CD14-positive monocyte (primary cell): Measurements from ENCODE around the gene TPM1. TPM values are rescaled to one million over a fixed set of nuclear protein-coding genes. Genes with fewer than 3 reads are reported as not detected.

Source experiments
- DNase-seq, 3 donors: peaks; one replicate each; pipeline ENCODE4 v3.0.0-alpha.2; 2011 to 2022
- H2AFZ ChIP-seq: 2 replicates; pipeline ENCODE4 v1.6.0; 2012; ENCODE audit warnings: mild to moderate bottlenecking, low read depth, low read length, inconsistent platforms; ENCODE audit not compliant: insufficient read depth, poor library complexity, severe bottlenecking
- H3K27ac ChIP-seq, 2 donors: 1 replicate in 1 of 2; 2 replicates in 1 of 2; pipeline ENCODE4 v1.5.1; 2012 to 2013; ENCODE audit warnings: low read length in 2 of 2, control low read depth in 1 of 2, inconsistent platforms in 1 of 2, low read depth in 1 of 2, mild to moderate bottlenecking in 1 of 2
- H3K27me3 ChIP-seq, 2 donors: one replicate each; pipeline versions ENCODE4 v1.6.0 to v1.6.1; 2011 to 2013; ENCODE audit warnings: low read length in 2 of 2; ENCODE audit not compliant: control insufficient read depth in 2 of 2, insufficient read depth in 2 of 2
- H3K36me3 ChIP-seq, 2 donors: replicated peaks in 1 of 2; 1 replicate in 1 of 2; 2 replicates in 1 of 2; pipeline versions ENCODE4 v1.5.1 to v1.6.1; 2012 to 2013; ENCODE audit warnings: low read length in 2 of 2, control low read depth in 1 of 2, inconsistent platforms in 1 of 2, mild to moderate bottlenecking in 1 of 2; ENCODE audit not compliant: insufficient read depth in 2 of 2, control insufficient read depth in 1 of 2
- H3K4me1 ChIP-seq, 2 donors: 1 replicate in 1 of 2; 2 replicates in 1 of 2; pipeline versions ENCODE4 v1.5.1 to v1.6.1; 2012 to 2013; ENCODE audit warnings: low read length in 2 of 2, control low read depth in 1 of 2, inconsistent platforms in 1 of 2, mild to moderate bottlenecking in 1 of 2, moderate library complexity in 1 of 2; ENCODE audit not compliant: insufficient read depth in 2 of 2, control insufficient read depth in 1 of 2
- H3K4me2 ChIP-seq: replicated peaks from 2 replicates; pipeline ENCODE3; 2012; ENCODE audit warnings: low read length, moderate library complexity, mild to moderate bottlenecking; ENCODE audit not compliant: poor library complexity, severe bottlenecking; ENCODE audit errors: extremely low read depth
- H3K4me3 ChIP-seq, 3 experiments: fragments of 200-600 bp in 1 of 3; sonication (generic) in 1 of 3; replicated peaks in 1 of 3; 1 replicate in 2 of 3; 2 replicates in 1 of 3; pipeline ENCODE4 v1.5.1; 2011 to 2013; ENCODE audit warnings: low read length in 3 of 3, mild to moderate bottlenecking in 3 of 3, control low read depth in 2 of 3, low read depth in 2 of 3, inconsistent platforms in 1 of 3, moderate library complexity in 1 of 3
- H3K79me2 ChIP-seq: 2 replicates; pipeline ENCODE4 v1.6.0; 2012; ENCODE audit warnings: mild to moderate bottlenecking, control low read depth, inconsistent platforms, low read length, moderate library complexity; ENCODE audit not compliant: insufficient read depth
- H3K9ac ChIP-seq: 2 replicates; pipeline ENCODE4 v1.6.0; 2017; ENCODE audit warnings: low read length, mild to moderate bottlenecking; ENCODE audit not compliant: insufficient read depth, poor library complexity, severe bottlenecking
- H3K9me3 ChIP-seq, 2 donors: replicated peaks in 1 of 2; 1 replicate in 1 of 2; 2 replicates in 1 of 2; pipeline versions ENCODE4 v1.5.1 to v1.6.1; 2012 to 2013; ENCODE audit warnings: low read length in 2 of 2, control low read depth in 1 of 2; ENCODE audit not compliant: control insufficient read depth in 1 of 2, insufficient read depth in 1 of 2
- H4K20me1 ChIP-seq: 2 replicates; pipeline ENCODE4 v1.6.0; 2012; ENCODE audit warnings: mild to moderate bottlenecking, low read length, control low read depth, moderate library complexity; ENCODE audit not compliant: insufficient read depth
- H3K27ac Mint-ChIP-seq, 7 donors: one replicate each; pipeline ENCODE4 v1.8.0; 2020; ENCODE audit warnings: mild to moderate bottlenecking in 7 of 7, mixed read lengths in 7 of 7, moderate library complexity in 6 of 7, inconsistent platforms in 2 of 7
- H3K27me3 Mint-ChIP-seq, 3 donors: one replicate each; pipeline ENCODE4 v1.8.0; 2021 to 2022; ENCODE audit warnings: low read depth in 3 of 3, mild to moderate bottlenecking in 3 of 3, mixed read lengths in 3 of 3, moderate library complexity in 3 of 3, inconsistent platforms in 1 of 3
- H3K36me3 Mint-ChIP-seq, 2 donors: one replicate each; pipeline ENCODE4 v1.8.0; 2020; ENCODE audit warnings: mixed read lengths in 2 of 2, inconsistent platforms in 1 of 2, mild to moderate bottlenecking in 1 of 2
- H3K4me1 Mint-ChIP-seq: one replicate; pipeline ENCODE4 v1.8.0; 2020; ENCODE audit warnings: mild to moderate bottlenecking, mixed read lengths
- H3K4me3 Mint-ChIP-seq, 2 donors: one replicate each; pipeline ENCODE4 v1.8.0; 2020; ENCODE audit warnings: mild to moderate bottlenecking in 2 of 2, mixed read lengths in 2 of 2, moderate library complexity in 1 of 2
- H3K9me3 Mint-ChIP-seq, 7 donors: one replicate each; pipeline ENCODE4 v1.8.0; 2020 to 2022; ENCODE audit warnings: mixed read lengths in 7 of 7, mild to moderate bottlenecking in 6 of 7, moderate library complexity in 6 of 7, inconsistent platforms in 2 of 7
- WGBS: methylation state at CpG from one replicate; pipeline ENCODE4 v1.1.5; 2013; ENCODE audit warnings: missing lambda C conversion rate; ENCODE audit not compliant: insufficient coverage; 5-methylcytosine and 5-hydroxymethylcytosine counted together
- intact Hi-C, 2 donors: fragments of 100-400 bp; cut with micrococcal nuclease; formaldehyde crosslinking; loops; one replicate each; pipeline versions ENCODE4 v1.15.0 to v1.15.1; 2023
- polyA plus RNA-seq, 3 donors: library from polyadenylated mRNA; depleted of rRNA in 1 of 3; unstranded in 2 of 3; stranded (reverse) in 1 of 3; fragments of 300-500 nt in 2 of 3; fragments of >200 nt in 1 of 3; fragmentation: Illumina TruSeq in 2 of 3; gene quantifications; 1 replicate in 2 of 3; 2 replicates in 1 of 3; pipeline ENCODE4 v1.2.3, GENCODE V29; 2012 to 2021
- TF ChIP-seq, protein P1 (sequence below): fragments of 200-600 bp; IDR thresholded peaks from one replicate; pipeline ENCODE4 v1.8.0; 2022; ENCODE audit warnings: antibody characterized with exemption, mild to moderate bottlenecking

Gene TPM1
- polyA plus RNA-seq, 3 donors: 11.7 to 15.9 (median 11.9) TPM

DNA sequence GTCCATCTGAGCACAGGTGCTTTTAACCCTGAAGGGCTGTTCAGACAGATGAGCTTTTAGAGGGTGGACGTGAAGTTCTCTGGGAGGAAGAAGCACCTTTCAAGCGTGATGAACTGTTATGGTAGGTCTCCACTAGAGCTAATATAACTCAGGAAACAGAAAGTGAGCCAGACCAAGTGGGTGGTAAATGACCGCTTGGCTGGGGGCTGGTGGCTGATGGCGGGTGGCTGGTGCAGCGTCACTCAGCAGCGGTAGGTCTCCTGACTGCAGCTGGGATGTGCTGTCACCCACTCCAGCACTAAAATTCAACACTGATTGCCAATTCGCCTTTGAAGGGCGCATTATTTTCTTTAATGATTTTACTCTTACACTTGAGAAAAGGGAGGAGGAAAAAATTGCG, 47.9 kb downstream of the TPM1 start:
- H3K27ac Mint-ChIP-seq: no peak overlapping the region
- no peak overlapping the region for H3K4me2 ChIP-seq
- H3K4me1 ChIP-seq: no peaks in the 10 kb centered on the region
- peaks cover 1 to 5% (median 1%) of the 10 kb centered on the region in 3 donors for H3K27me3 Mint-ChIP-seq
- TF ChIP-seq, protein P1, sequence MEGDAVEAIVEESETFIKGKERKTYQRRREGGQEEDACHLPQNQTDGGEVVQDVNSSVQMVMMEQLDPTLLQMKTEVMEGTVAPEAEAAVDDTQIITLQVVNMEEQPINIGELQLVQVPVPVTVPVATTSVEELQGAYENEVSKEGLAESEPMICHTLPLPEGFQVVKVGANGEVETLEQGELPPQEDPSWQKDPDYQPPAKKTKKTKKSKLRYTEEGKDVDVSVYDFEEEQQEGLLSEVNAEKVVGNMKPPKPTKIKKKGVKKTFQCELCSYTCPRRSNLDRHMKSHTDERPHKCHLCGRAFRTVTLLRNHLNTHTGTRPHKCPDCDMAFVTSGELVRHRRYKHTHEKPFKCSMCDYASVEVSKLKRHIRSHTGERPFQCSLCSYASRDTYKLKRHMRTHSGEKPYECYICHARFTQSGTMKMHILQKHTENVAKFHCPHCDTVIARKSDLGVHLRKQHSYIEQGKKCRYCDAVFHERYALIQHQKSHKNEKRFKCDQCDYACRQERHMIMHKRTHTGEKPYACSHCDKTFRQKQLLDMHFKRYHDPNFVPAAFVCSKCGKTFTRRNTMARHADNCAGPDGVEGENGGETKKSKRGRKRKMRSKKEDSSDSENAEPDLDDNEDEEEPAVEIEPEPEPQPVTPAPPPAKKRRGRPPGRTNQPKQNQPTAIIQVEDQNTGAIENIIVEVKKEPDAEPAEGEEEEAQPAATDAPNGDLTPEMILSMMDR: no peak
- WGBS: 80% methylated on average over 3 of the region's 9 CpGs
- H3K9me3 Mint-ChIP-seq: peaks cover 0 to under 1% (median 0%) of the 10 kb centered on the region in 7 donors
- H2AFZ ChIP-seq: no peak overlapping the region
- no peak for DNase-seq
- no peak overlapping the region for H3K4me3 Mint-ChIP-seq
- no peaks in the 10 kb centered on the region for H3K27me3 ChIP-seq
- no peak overlapping the region for H3K9ac ChIP-seq
- H3K9me3 ChIP-seq: no peaks in the 10 kb centered on the region
- no peaks in the 10 kb centered on the region for H3K36me3 ChIP-seq
- intact Hi-C loops: loop anchor here (5.0 to 10.0 kb wide), 3 partner anchors 43 to 306 kb away; no protein-coding TSS in a partner anchor
- peaks cover 2% of the 10 kb centered on the region for H3K4me1 Mint-ChIP-seq
- H4K20me1 ChIP-seq: no peaks in the 10 kb centered on the region
- no peaks in the 10 kb centered on the region for H3K36me3 Mint-ChIP-seq
- no peaks in the 10 kb centered on the region for H3K79me2 ChIP-seq
- H3K4me3 ChIP-seq: no peak overlapping the region
- H3K27ac ChIP-seq: no peak overlapping the region

DNA sequence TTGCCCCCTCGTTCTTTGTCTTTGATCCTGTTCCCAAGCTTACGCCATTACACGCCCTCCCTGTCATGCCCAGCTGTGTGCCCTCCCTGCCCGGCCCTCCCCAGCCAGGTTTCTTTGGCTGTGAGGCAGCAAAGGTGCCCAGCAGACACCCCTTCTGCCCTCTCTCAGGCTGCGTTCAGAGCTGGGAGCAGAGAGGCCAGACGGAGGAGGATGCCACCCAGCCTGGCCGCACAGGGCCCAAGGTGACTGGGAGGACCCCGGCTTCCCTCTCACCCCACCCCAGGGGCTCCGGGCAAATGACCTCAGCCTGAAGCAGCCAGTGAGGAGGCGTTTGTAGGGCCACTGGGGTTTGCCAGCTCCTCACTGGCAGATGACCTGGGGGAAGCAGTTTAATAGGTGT, 48.3 kb downstream of the TPM1 start:
- 100% methylated on average over 6 of the region's 10 CpGs for WGBS
- peaks cover 3% of the 10 kb centered on the region for H3K4me1 Mint-ChIP-seq
- H3K4me3 ChIP-seq: no peak overlapping the region
- H3K9me3 Mint-ChIP-seq: peaks cover 0 to 1% (median 0%) of the 10 kb centered on the region in 7 donors
- no peak overlapping the region for H2AFZ ChIP-seq
- H3K27me3 ChIP-seq: no peaks in the 10 kb centered on the region
- no peak for DNase-seq
- H3K27ac Mint-ChIP-seq: no peak overlapping the region
- no peak overlapping the region for H3K27ac ChIP-seq
- H3K9me3 ChIP-seq: no peaks in the 10 kb centered on the region
- TF ChIP-seq, protein P1: no peak
- intact Hi-C loops: loop anchor here (5.0 to 10.0 kb wide), 3 partner anchors 44 to 306 kb away; no protein-coding TSS in a partner anchor
- no peaks in the 10 kb centered on the region for H3K36me3 Mint-ChIP-seq
- H3K4me2 ChIP-seq: no peak overlapping the region
- H3K27me3 Mint-ChIP-seq: peaks cover 1 to 6% (median 1%) of the 10 kb centered on the region in 3 donors
- H3K9ac ChIP-seq: no peak overlapping the region
- H3K4me1 ChIP-seq: no peaks in the 10 kb centered on the region
- H3K4me3 Mint-ChIP-seq: no peak overlapping the region
- H4K20me1 ChIP-seq: no peaks in the 10 kb centered on the region
- H3K79me2 ChIP-seq: no peaks in the 10 kb centered on the region
- H3K36me3 ChIP-seq: no peaks in the 10 kb centered on the region
